Peyer's patch (tissue), 4 donors: ENCODE results near the gene HGFAC. TPM values are rescaled to one million over a fixed set of nuclear protein-coding genes. Genes with fewer than 3 reads are reported as not detected.

Experiments used
- DNase-seq, 3 donors: peaks; one replicate each; pipeline ENCODE4 v3.0.0-alpha.2; 2017 to 2019
- H3K27ac ChIP-seq, 4 donors: fragments of 200-600 bp; sonication (generic); one replicate each; pipeline ENCODE4 v1.5.1; 2016 to 2019
- H3K27me3 ChIP-seq, 2 donors: fragments of 200-600 bp; sonication (generic); one replicate each; pipeline ENCODE4 v1.5.1; 2019
- H3K36me3 ChIP-seq, 3 donors: fragments of 200-600 bp; sonication (generic); one replicate each; pipeline ENCODE4 v1.5.1; 2016 to 2019
- H3K4me1 ChIP-seq, 4 donors: fragments of 200-600 bp; sonication (generic); one replicate each; pipeline ENCODE4 v1.5.1; 2016 to 2019
- H3K4me3 ChIP-seq, 4 donors: fragments of 200-600 bp; sonication (generic); 1 replicate in 3 of 4; 2 replicates in 1 of 4; pipeline ENCODE4 v1.5.1; 2016 to 2019; ENCODE audit warnings: mild to moderate bottlenecking in 1 of 4
- H3K9me3 ChIP-seq, 4 donors: fragments of 200-600 bp; sonication (generic); one replicate each; pipeline ENCODE4 v1.5.1; 2016 to 2019; ENCODE audit warnings: mild to moderate bottlenecking in 1 of 4
- POLR2A ChIP-seq, 2 donors: fragments of 450-650 bp; IDR thresholded peaks; one replicate each; pipeline ENCODE4 v1.5.1; 2017; ENCODE audit warnings: antibody characterized with exemption in 2 of 2, mild to moderate bottlenecking in 2 of 2, moderate library complexity in 2 of 2
- total RNA-seq, 4 donors: library from RNA; depleted of rRNA; stranded (reverse); fragments of >200 nt; gene quantifications; one replicate each; pipeline ENCODE4 v1.1.0, GENCODE V29; 2016
- TF ChIP-seq, protein P1 (sequence below), 6 experiments: fragments of 450-650 bp in 4 of 6; fragments of 200-600 bp in 2 of 6; sonication (generic) in 1 of 6; IDR thresholded peaks; one replicate each; pipeline ENCODE4 v1.5.1; 2017 to 2019; ENCODE audit warnings: antibody characterized with exemption in 6 of 6, mild to moderate bottlenecking in 3 of 6, moderate library complexity in 1 of 6

The HGFAC gene
- total RNA-seq, 4 donors from 2014 or later, result not detected

DNA sequence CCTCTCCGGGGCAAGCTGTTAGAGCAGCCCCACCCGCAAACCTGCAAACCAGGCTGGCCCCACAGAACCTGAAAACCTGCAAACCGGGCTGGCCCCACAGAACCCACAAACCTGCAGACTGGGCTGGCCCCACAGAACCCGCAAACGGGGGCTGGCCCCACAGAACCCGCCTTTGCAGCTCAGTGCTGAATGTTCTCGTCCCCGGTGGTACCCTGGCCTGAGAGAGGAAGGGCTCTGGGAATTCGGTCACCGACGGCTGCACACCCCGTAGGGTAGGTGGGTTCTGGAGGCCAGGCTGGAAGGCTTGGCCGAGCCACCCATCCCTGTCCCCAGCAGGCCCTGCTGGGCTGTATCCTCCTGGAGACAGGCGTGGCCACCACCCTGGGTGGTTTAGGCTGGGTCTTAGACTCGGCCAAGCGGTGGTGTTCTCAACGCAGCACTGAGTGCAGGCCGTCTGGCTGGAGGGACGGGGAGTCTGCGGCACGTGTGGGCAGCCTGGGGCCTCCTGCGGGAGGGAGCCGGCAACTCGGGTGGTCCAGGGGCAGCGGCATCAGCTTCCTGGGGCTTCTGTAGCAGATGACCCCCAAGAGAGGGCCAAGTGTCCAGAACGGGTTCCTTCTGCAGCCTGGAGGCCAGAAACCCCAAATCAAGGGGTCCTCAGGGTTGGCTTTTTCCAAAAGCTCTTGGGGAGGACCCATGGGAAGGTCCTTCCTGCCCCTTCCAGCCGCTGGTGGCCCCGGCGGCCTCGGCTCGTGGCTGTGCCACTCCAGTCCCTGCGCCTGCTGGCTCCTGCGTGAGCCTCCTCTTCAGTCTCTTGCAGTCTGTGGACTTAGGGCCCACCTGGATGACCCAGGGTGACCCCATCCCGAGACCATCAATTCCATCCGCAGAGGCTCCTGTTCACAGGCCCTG lies 36.9 kb downstream of the HGFAC start:
- H3K4me1 ChIP-seq, result peaks cover 0 to 7% (median 0%) of the 10 kb centered on the region in 4 donors
- DNase-seq, result no peak
- no peaks in the 10 kb centered on the region for H3K9me3 ChIP-seq
- H3K27me3 ChIP-seq, result no peaks in the 10 kb centered on the region
- no peak for TF ChIP-seq POLR2A (IDR thresholded peaks at IDR 0.05)
- TF ChIP-seq, protein P1, sequence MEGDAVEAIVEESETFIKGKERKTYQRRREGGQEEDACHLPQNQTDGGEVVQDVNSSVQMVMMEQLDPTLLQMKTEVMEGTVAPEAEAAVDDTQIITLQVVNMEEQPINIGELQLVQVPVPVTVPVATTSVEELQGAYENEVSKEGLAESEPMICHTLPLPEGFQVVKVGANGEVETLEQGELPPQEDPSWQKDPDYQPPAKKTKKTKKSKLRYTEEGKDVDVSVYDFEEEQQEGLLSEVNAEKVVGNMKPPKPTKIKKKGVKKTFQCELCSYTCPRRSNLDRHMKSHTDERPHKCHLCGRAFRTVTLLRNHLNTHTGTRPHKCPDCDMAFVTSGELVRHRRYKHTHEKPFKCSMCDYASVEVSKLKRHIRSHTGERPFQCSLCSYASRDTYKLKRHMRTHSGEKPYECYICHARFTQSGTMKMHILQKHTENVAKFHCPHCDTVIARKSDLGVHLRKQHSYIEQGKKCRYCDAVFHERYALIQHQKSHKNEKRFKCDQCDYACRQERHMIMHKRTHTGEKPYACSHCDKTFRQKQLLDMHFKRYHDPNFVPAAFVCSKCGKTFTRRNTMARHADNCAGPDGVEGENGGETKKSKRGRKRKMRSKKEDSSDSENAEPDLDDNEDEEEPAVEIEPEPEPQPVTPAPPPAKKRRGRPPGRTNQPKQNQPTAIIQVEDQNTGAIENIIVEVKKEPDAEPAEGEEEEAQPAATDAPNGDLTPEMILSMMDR (IDR thresholded peaks at IDR 0.05), result no peak
- no peak overlapping the region for H3K27ac ChIP-seq
- H3K36me3 ChIP-seq, result no peaks in the 10 kb centered on the region
- H3K4me3 ChIP-seq, result no peak overlapping the region

GRCh38 chr4:3479358-3480101 lies 37.8 kb downstream of the HGFAC start:
- no peak for TF ChIP-seq POLR2A (IDR thresholded peaks at IDR 0.05)
- TF ChIP-seq, protein P1 (IDR thresholded peaks at IDR 0.05), result no peak
- H3K4me1 ChIP-seq, result peaks cover 0 to 13% (median 5%) of the 10 kb centered on the region in 4 donors
- DNase-seq, result no peak
- H3K9me3 ChIP-seq, result no peaks in the 10 kb centered on the region
- no peak overlapping the region for H3K27ac ChIP-seq
- peaks cover 0 to 3% of the 10 kb centered on the region in 2 donors for H3K27me3 ChIP-seq
- H3K36me3 ChIP-seq, result no peaks in the 10 kb centered on the region
- H3K4me3 ChIP-seq, result no peak overlapping the region

GRCh38 chr4:3480528-3481112 lies 38.9 kb downstream of the HGFAC start:
- DNase-seq, result peak; percentile 70 to 87 (median 85)
- TF ChIP-seq POLR2A (IDR thresholded peaks at IDR 0.05), result no peak
- TF ChIP-seq, protein P1 (IDR thresholded peaks at IDR 0.05), result peak; percentile 84 to 98 (median 92)
- no peak overlapping the region for H3K27ac ChIP-seq
- H3K27me3 ChIP-seq, result peaks cover 0 to 14% of the 10 kb centered on the region in 2 donors
- no peak overlapping the region for H3K4me3 ChIP-seq
- no peaks in the 10 kb centered on the region for H3K36me3 ChIP-seq
- H3K4me1 ChIP-seq, result peaks cover 0 to 24% (median 12%) of the 10 kb centered on the region in 4 donors
- H3K9me3 ChIP-seq, result no peaks in the 10 kb centered on the region

DNA sequence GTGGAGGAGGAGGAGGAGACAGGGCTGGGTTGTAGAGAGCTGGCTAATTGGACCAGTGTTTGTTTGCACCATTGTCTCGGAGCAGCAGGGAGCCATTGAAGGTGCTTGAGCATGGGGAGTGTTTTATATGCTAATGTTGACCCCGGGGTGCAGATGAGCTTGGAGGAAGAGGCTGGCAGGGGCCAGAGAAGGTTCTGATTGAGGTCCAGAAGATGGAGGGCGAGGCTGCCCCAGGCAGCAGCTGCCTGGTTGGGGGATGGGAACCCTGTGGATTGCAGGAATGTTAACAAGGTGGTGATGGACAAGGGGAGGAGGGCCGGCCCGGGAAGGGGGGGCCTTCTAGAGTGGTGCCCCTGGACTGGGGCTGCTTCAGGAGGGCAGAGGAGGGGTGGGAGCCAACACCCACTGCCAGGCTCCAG lies 39.4 kb downstream of the HGFAC start:
- H3K27me3 ChIP-seq, result peaks cover 0 to 14% of the 10 kb centered on the region in 2 donors
- H3K27ac ChIP-seq, result no peak overlapping the region
- DNase-seq, result no peak
- no peak overlapping the region for H3K4me3 ChIP-seq
- no peak for TF ChIP-seq POLR2A (IDR thresholded peaks at IDR 0.05)
- TF ChIP-seq, protein P1 (IDR thresholded peaks at IDR 0.05), result no peak
- no peaks in the 10 kb centered on the region for H3K9me3 ChIP-seq
- no peaks in the 10 kb centered on the region for H3K36me3 ChIP-seq
- peaks cover 0 to 29% (median 12%) of the 10 kb centered on the region in 4 donors for H3K4me1 ChIP-seq

- H3K36me3 ChIP-seq, result no peaks in the 10 kb centered on the region
- no peaks in the 10 kb centered on the region for H3K9me3 ChIP-seq
- H3K4me3 ChIP-seq, result no peak overlapping the region
- H3K4me1 ChIP-seq, result peaks cover 0 to 35% (median 12%) of the 10 kb centered on the region in 4 donors
- H3K27me3 ChIP-seq, result peaks cover 0 to 14% of the 10 kb centered on the region in 2 donors
- TF ChIP-seq, protein P1 (IDR thresholded peaks at IDR 0.05), result no peak
- no peak for TF ChIP-seq POLR2A (IDR thresholded peaks at IDR 0.05)
- H3K27ac ChIP-seq, result no peak overlapping the region
- DNase-seq, result no peak
Measured at GRCh38 chr4:3481783-3482393, 40.1 kb downstream of the HGFAC start.
